H4 (cell line): ENCODE results near the gene ACTN4. TPM values are rescaled to one million over a fixed set of nuclear protein-coding genes. Genes with fewer than 3 reads are reported as not detected.
A peak's percentile ranks its signal among the peaks of the same experiment; 100 is the strongest.

Experiments used
- DNase-seq: peaks from one replicate; pipeline ENCODE4 v3.0.0-alpha.2; 2015; ENCODE audit warnings: low spot score
- total RNA-seq: library from RNA; depleted of rRNA; stranded (reverse); fragments of >200 nt; shearing (Covaris generic); gene quantifications from 2 replicates; pipeline ENCODE4 v1.2.3, GENCODE V29; 2014

ACTN4 gene
- total RNA-seq, 1 experiment from 2014 or later, result 262 TPM

DNA sequence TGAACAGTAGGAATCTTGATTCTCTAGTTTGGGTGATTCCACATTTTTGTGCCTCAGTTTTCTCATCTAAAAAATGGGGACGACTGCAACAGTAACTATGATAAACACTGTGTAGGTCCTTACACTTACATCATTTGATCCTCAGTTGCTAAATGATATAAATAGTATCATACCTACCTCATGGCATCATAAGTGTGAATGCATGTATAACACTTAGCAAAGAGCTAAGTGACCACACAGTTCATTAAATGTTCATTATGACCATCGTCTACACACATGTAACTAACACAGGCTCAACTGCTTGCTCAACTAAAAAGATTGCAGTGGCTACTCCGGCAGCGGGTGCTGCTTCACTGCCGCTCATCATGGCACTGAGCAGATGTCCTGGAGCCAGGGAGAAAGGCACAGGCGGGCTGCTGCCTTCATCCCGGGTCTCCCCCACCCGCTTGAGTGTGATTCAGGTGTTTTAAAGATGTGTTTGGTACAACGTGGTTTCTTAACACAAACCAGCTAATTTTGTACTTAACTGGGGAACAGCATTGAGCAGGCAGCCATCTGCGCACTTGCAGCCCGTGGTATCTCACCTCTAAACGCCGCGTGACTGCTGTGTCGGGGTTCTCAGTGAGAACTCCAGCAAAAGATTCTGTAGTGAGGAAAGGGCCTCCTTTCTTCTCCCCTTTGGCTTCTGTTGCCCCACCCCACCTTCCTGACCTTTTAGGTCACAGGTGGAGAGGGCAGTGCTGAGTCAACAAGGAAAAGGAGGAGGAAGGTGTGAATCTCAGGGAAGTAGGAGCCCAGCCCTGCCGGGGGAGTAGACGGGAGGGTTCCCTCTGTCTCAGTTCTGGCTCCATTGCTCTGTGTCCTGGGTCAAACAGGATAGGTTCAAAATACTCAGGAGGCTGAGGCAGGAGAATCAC lies 11.7 kb upstream of the ACTN4 start:
- no peak for DNase-seq

DNA sequence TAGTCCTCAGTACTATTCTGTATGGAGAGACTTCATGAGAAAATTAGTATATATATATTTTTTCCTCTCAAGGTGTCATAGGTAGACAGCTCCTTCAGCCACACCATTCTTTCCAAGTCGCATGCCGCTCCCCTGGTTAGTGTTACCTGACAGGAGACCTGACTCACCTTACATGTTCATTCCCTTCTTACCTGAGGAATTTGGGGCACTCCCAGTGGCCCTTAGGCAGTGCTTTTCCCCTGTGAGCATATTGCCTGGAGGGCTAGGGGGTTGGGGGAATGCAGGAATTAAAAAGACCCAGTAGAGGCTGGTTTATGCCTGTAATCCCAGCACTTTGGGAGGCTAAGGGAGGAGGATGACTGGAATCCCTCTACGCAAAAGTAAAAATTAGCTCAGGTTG lies 9.0 kb upstream of the ACTN4 start:
- no peak for DNase-seq

- DNase-seq, result no peak
These were observed 7.8 kb upstream of the ACTN4 start for GRCh38 chr19:38639679-38640078.

DNA sequence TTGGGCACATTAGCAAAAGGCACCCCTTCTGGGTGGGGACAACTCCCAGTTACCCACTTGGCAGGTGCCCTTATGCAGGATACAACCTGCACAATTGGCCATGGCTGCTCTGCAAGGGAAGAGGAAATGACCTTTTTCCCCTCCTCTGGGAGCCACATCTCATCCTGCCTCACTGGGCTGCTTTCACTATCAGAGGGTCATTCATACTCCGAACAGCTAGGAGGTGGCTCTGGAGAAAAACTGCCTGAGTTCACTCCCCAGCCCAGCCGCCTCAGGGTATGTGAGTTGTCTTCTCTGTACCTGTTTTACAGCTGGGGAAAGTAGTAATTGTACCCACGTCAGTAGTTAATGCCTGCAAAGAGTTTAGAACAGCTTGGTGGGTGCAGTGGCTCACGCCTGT lies 7.1 kb upstream of the ACTN4 start:
- no peak for DNase-seq

DNA sequence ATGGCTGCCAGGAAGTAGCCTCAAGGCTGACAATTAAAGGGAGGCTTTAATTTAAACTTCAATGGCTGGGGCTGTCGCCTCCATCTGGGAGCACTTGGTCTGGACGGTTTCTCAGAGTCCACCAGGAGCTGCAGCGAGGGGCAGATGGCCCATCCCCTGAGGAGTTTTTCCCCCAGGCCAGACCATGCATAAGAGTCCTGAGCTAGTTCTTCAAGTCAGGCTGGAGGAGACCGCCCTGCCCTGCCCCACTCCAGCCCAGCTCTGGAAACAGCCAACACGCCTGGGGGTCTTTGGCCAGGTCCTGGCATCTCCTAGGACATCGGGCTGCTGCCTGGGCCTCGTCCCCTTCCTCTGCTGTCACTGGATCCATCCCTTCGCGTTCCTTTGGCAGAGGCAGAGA lies 5.3 kb upstream of the ACTN4 start:
- no peak for DNase-seq

GRCh38 chr19:38644719-38645118 lies 2.7 kb upstream of the ACTN4 start:
- DNase-seq, result no peak

GRCh38 chr19:38647966-38648768 lies 718 bp downstream of the ACTN4 start:
- no peak for DNase-seq

GRCh38 chr19:38648769-38649304 lies 1.4 kb downstream of the ACTN4 start:
- DNase-seq, result no peak

DNA sequence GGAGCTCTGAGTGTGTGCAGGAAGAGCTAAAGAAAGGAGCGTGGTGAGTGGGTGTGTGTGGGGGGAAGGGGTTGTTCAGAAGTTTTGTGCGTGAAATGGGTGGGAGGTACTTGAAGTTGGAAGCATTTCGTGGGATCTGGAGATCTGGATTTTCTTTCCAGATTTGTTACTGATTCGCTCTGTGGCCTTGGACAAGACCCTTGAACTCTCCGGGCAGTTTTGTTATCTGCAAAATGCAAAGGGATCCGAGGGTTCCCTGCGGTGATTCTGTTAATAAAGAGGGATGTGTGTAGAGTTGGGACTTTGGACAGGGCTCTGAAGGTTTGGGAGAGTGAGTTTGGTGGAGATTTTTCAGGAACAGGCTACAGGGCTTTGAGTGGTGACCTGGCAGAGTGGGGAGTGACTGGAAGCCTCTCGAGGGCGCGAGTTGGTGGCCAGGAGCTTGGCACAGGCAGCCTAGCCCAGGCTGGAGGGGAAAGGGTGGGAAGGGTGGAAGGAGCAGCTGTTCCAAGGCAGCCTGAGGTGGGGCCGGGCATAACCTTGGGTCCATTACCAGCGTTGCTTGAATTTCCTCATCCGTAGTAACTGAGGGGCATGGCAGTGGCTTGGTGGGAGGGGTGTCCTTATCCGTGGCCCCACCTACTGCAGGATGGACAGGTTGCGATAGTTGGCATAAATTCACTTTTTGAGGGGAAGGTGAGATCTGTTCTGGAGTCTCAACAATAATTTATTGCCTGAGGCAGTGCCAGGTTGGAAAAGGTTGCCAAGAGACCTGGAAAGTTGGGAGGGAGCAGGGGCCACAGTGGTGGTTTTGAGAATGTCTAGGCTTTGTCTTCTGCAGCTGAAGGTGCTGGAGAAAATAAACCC lies 2.1 kb downstream of the ACTN4 start:
- no peak for DNase-seq

- DNase-seq, result no peak
These were observed 2.8 kb downstream of the ACTN4 start for GRCh38 chr19:38650172-38650775.

DNA sequence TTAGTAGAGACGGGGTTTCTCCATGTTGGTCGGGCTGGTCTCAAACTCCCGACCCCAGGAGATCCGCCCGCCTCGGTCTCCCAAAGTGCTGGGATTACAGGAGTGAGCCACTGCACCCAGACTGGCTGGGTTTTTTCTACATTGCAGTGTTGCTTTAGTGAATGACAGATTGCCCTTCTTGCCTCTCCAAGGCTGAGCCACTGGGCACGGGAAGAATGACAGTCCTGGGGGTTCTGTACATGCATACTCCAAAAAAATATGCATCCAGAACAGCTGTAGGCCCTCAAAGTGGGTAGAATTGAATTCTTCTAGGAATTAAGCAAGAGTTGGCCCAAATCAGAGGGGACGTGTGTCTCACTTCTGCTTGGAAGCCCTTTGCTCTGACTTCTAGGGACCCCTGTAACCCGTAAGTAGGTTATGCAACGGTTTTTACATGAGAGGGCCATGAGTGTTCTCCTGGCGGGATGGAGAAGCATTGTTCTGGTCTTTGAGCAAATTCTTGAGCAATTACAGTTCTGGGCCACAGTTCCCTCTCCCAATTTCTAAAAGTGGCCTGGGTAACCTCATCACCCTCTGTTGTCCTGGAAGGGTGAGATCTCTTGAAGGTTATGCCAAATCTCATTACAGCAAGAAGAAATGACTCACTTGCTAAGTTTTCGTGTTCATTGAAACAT lies 3.6 kb downstream of the ACTN4 start:
- DNase-seq, result no peak

DNA sequence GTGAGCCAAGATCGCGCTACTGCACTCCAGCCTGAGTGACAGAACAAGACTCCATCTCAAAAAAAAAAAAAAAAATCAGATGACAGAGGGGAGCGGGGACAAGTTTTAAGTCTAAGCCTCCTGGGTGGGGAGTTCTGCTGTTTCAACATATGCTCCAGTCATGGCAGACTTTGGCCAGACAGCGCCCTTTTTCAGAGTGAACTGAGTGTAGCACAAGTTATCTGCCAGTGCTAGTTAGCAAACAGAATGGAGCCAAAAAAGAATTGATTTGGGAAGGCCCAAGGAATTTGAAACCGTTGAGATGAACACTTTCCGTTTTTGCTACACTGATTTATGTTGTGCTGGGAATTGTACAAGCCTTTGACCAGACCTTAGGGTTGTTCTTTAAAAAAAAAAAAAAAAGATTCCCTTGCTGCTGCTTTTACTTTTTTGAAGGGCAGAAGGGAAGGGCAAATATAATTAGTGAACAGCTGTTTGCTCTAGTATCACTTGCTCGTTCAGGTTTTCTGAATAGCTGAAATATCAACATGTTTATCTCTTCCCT lies 5.7 kb downstream of the ACTN4 start:
- no peak for DNase-seq

DNA sequence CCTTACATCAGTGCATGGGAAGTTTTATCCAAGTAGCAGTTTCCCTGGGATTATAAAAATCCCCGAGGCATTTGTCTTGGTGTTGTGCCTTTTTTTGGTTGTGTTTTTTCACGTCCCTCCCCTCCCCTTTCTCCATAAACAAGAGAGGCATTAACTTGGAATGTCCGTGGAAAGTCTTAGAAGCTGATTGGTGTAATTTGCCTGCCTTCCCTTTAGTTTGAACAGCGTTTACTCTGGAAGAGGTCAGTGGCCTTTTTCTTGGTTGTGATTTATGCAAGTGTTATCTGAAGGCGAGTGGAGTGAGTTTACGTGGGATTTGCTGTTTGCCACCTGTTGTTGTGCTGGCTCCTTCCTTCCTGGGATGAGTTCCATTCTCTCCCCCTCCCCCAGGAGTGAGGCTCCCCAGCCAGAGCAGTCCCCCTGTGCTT lies 7.2 kb downstream of the ACTN4 start:
- DNase-seq, result no peak

GRCh38 chr19:38655148-38655824 lies 7.8 kb downstream of the ACTN4 start:
- DNase-seq, result no peak

GRCh38 chr19:38656171-38656981 lies 8.9 kb downstream of the ACTN4 start:
- DNase-seq, result no peak

GRCh38 chr19:38657633-38658222 lies 10.3 kb downstream of the ACTN4 start:
- DNase-seq, result no peak

GRCh38 chr19:38658462-38659306 lies 11.2 kb downstream of the ACTN4 start:
- DNase-seq, result peak; percentile 100

DNA sequence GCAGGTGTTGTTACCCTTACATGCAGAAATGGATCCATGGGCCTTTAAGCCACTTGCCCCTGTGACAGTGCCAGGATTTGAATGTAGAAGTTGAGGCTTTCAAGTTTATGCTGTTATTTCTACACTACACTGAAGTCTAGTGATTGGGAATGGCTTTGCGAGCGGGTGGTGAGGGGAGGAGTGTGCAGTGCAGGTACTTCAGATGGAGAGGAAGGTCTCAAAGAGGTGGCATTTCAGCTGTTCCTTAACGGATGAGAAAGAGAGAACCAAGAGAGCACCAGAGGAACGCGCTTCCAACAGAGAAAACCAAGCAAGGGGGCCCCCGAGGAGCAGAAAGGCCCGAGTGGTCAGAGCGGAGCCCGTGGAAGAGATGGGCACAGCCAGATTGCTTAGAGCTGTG lies 13.3 kb downstream of the ACTN4 start:
- DNase-seq, result no peak
